ENCODE measurements around the gene SLC29A1.
"Not testable (repeated sequence)": the region's sequence is repeated elsewhere in the genome, so short reads cannot be mapped to it uniquely, and the experiment has no call there.

Gene SLC29A1

GRCh38 chr6:44192428-44193041 lies 30.9 kb upstream of the SLC29A1 start:
- no peaks in the 10 kb centered on the region for H4K20me1 ChIP-seq (ENCODE audit: insufficient read depth, low read length)
- H3K4me1 ChIP-seq (ENCODE audit: insufficient read depth, low read length): no peaks in the 10 kb centered on the region
- H3K36me3 ChIP-seq (ENCODE audit: insufficient read depth, low read length): no peaks in the 10 kb centered on the region
- H3K79me2 ChIP-seq (ENCODE audit: insufficient read depth, low read length): no peaks in the 10 kb centered on the region
- ATAC-seq (ENCODE audit: insufficient read depth, low read depth) (no peak), DNase-seq (no peak)
- H3K27ac ChIP-seq (ENCODE audit: low read length): no peak overlapping the region
- no peak overlapping the region for H3K4me3 ChIP-seq (ENCODE audit: low read depth in 1 of 2, low read length in 2 of 2)
- no peak for TF ChIP-seq EZH2 (IDR thresholded peaks at IDR 0.05; ENCODE audit: borderline replicate concordance, low read depth, low read length, severe bottlenecking)
- TF ChIP-seq, protein P1, sequence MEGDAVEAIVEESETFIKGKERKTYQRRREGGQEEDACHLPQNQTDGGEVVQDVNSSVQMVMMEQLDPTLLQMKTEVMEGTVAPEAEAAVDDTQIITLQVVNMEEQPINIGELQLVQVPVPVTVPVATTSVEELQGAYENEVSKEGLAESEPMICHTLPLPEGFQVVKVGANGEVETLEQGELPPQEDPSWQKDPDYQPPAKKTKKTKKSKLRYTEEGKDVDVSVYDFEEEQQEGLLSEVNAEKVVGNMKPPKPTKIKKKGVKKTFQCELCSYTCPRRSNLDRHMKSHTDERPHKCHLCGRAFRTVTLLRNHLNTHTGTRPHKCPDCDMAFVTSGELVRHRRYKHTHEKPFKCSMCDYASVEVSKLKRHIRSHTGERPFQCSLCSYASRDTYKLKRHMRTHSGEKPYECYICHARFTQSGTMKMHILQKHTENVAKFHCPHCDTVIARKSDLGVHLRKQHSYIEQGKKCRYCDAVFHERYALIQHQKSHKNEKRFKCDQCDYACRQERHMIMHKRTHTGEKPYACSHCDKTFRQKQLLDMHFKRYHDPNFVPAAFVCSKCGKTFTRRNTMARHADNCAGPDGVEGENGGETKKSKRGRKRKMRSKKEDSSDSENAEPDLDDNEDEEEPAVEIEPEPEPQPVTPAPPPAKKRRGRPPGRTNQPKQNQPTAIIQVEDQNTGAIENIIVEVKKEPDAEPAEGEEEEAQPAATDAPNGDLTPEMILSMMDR (IDR thresholded peaks at IDR 0.05; ENCODE audit: borderline replicate concordance, extremely low read depth, low read length, poor library complexity, severe bottlenecking): no peak
- H3K27me3 ChIP-seq (ENCODE audit: insufficient read depth, low read length, poor library complexity): peaks cover 12% of the 10 kb centered on the region
- H3K9me3 ChIP-seq (ENCODE audit: insufficient read depth, low read length, severe bottlenecking): no peaks in the 10 kb centered on the region
- H2AFZ ChIP-seq (ENCODE audit: low read depth, low read length): no peak overlapping the region; the same call in 1 of the 2 replicates
- no peak overlapping the region for H3K4me2 ChIP-seq (ENCODE audit: insufficient read depth, low read length)
- H3K9ac ChIP-seq (ENCODE audit: low read depth, low read length): no peak overlapping the region

DNA sequence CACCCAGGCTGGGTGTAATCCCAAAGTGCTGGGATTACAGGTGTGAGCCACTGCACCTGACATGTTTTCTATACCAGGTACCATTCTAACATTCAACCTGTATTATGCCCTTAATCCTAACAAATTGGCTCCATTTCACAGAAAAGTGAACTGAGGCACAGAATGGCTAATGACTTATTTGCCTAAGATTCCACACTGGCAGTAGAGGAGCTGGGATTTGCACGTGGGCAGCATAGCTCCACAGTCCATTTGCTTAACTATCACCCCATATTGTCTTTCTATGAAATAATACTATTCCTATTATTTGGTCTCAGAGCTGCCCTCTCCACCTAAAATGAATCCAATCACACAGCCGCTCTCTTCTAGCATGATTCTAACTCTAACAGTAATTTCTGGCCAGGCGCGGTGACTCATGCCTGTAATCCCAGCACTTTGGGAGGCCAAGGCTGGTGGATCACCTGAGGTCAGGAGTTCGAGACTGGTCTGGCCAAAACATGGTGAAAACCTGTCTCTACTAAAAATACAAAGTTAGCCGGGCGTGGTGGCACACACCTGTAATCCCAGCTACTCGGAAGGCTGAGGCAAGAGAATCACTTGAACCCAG lies 30.0 kb upstream of the SLC29A1 start:
- no peaks in the 10 kb centered on the region for H3K4me1 ChIP-seq (ENCODE audit: insufficient read depth, low read length)
- no peak for ATAC-seq (ENCODE audit: insufficient read depth, low read depth)
- no peak overlapping the region for H3K9ac ChIP-seq (ENCODE audit: low read depth, low read length)
- no peak for DNase-seq
- no peak overlapping the region for H3K27ac ChIP-seq (ENCODE audit: low read length)
- no peaks in the 10 kb centered on the region for H3K79me2 ChIP-seq (ENCODE audit: insufficient read depth, low read length)
- no peak overlapping the region for H3K4me2 ChIP-seq (ENCODE audit: insufficient read depth, low read length)
- H3K9me3 ChIP-seq (ENCODE audit: insufficient read depth, low read length, severe bottlenecking): no peaks in the 10 kb centered on the region
- TF ChIP-seq, protein P1 (IDR thresholded peaks at IDR 0.05; ENCODE audit: borderline replicate concordance, extremely low read depth, low read length, poor library complexity, severe bottlenecking): no peak
- TF ChIP-seq EZH2 (IDR thresholded peaks at IDR 0.05; ENCODE audit: borderline replicate concordance, low read depth, low read length, severe bottlenecking): no peak
- no peaks in the 10 kb centered on the region for H4K20me1 ChIP-seq (ENCODE audit: insufficient read depth, low read length)
- H2AFZ ChIP-seq (ENCODE audit: low read depth, low read length): no peak overlapping the region
- H3K4me3 ChIP-seq (ENCODE audit: low read depth in 1 of 2, low read length in 2 of 2): no peak overlapping the region
- peaks cover 12% of the 10 kb centered on the region for H3K27me3 ChIP-seq (ENCODE audit: insufficient read depth, low read length, poor library complexity)
- no peaks in the 10 kb centered on the region for H3K36me3 ChIP-seq (ENCODE audit: insufficient read depth, low read length)

DNA sequence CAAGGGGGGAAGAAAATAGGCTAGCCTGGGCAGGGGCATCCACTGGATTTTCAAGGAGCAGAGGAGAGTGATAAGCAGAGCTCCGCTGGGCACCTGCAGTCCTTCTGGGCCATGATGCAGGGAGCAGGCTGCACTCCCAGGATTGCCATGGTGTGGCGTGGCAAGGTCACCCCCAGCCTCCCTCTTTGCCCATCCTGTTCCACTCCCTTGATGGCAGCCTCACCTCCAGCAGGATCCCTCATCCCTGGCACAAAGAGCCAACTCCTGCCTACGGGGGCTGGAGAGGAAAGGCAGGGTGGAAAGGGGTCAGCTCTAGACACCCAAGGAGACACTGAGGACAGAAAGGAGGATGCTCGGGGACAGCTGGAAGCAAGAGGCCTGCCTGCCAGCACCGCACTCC lies 29.1 kb upstream of the SLC29A1 start:
- DNase-seq: no peak

DNA sequence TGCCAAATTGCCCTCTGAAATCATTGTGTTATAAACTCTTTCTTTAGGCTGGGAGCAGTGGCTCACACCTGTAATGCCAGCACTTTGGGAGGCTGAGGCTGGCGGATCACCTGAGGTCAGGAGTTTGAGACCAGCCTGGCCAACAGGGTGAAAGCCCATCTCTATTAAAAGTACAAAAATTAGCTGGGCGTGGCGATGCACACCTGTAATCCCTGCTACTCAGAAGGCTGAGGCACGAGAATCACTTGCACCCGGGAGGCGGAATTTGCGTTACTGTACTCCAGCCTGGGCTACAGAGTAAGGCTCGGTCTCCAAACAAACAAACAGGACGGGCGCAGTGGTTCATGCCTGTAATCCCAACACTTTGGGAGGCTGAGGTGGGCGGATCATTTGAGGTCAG lies 27.0 kb upstream of the SLC29A1 start:
- H3K79me2 ChIP-seq (ENCODE audit: insufficient read depth, low read length); ATAC-seq (ENCODE audit: insufficient read depth, low read depth); H3K4me2 ChIP-seq (ENCODE audit: insufficient read depth, low read length); H3K4me1 ChIP-seq (ENCODE audit: insufficient read depth, low read length); H3K9me3 ChIP-seq (ENCODE audit: insufficient read depth, low read length, severe bottlenecking); H3K36me3 ChIP-seq (ENCODE audit: insufficient read depth, low read length); DNase-seq; H3K4me3 ChIP-seq (ENCODE audit: low read depth in 1 of 2, low read length in 2 of 2); H3K27ac ChIP-seq (ENCODE audit: low read length); H2AFZ ChIP-seq (ENCODE audit: low read depth, low read length); H4K20me1 ChIP-seq (ENCODE audit: insufficient read depth, low read length); H3K9ac ChIP-seq (ENCODE audit: low read depth, low read length): not testable (repeated sequence)
- peaks cover 15% of the 10 kb centered on the region for H3K27me3 ChIP-seq (ENCODE audit: insufficient read depth, low read length, poor library complexity)

More for the DNA sequence above, 29.1 kb upstream of the SLC29A1 start:
- peaks cover 12% of the 10 kb centered on the region for H3K27me3 ChIP-seq (ENCODE audit: insufficient read depth, low read length, poor library complexity)
- H4K20me1 ChIP-seq (ENCODE audit: insufficient read depth, low read length): no peaks in the 10 kb centered on the region
- no peak overlapping the region for H3K4me2 ChIP-seq (ENCODE audit: insufficient read depth, low read length)
- no peak for ATAC-seq (ENCODE audit: insufficient read depth, low read depth)
- no peaks in the 10 kb centered on the region for H3K4me1 ChIP-seq (ENCODE audit: insufficient read depth, low read length)
- H3K9me3 ChIP-seq (ENCODE audit: insufficient read depth, low read length, severe bottlenecking): no peaks in the 10 kb centered on the region
- H3K4me3 ChIP-seq (ENCODE audit: low read depth in 1 of 2, low read length in 2 of 2): no peak overlapping the region
- no peak overlapping the region for H3K27ac ChIP-seq (ENCODE audit: low read length)
- TF ChIP-seq, protein P1 (IDR thresholded peaks at IDR 0.05; ENCODE audit: borderline replicate concordance, extremely low read depth, low read length, poor library complexity, severe bottlenecking): no peak
- TF ChIP-seq EZH2 (IDR thresholded peaks at IDR 0.05; ENCODE audit: borderline replicate concordance, low read depth, low read length, severe bottlenecking): no peak
- no peak overlapping the region for H2AFZ ChIP-seq (ENCODE audit: low read depth, low read length)
- no peaks in the 10 kb centered on the region for H3K79me2 ChIP-seq (ENCODE audit: insufficient read depth, low read length)
- no peaks in the 10 kb centered on the region for H3K36me3 ChIP-seq (ENCODE audit: insufficient read depth, low read length)
- H3K9ac ChIP-seq (ENCODE audit: low read depth, low read length): no peak overlapping the region

Data from DND-41 (cell line).